HepG2 (cell line): Measurements from ENCODE around the gene SLC39A3. TPM values are rescaled to one million over a fixed set of nuclear protein-coding genes. Genes with fewer than 3 reads are reported as not detected.

ENCODE experiments used
- CCAR2 ChIP-seq: fragments of 200-400 bp; formaldehyde crosslinking; optimal IDR thresholded peaks from 2 replicates; pipeline ENCODE3; 2018; ENCODE audit warnings: low read depth, mild to moderate bottlenecking, low read length, moderate library complexity
- CCDC6 ChIP-seq: sonication (generic); formaldehyde crosslinking; IDR thresholded peaks from 2 replicates; pipeline ENCODE4 v1.8.1; 2022; ENCODE audit warnings: mild to moderate bottlenecking, missing genetic modification reagents, moderate library complexity
- EHMT2 ChIP-seq: fragments of 200-600 bp; sonication (generic); IDR thresholded peaks from 2 replicates; pipeline ENCODE4 v1.7.0; 2017; ENCODE audit warnings: antibody characterized with exemption, low read depth, low read length, borderline replicate concordance
- FOXO1 ChIP-seq: sonication (generic); formaldehyde crosslinking; IDR thresholded peaks from 2 replicates; pipeline ENCODE4 v1.4.0; 2020; ENCODE audit warnings: missing genetic modification reagents
- HDAC6 ChIP-seq: fragments of 200-600 bp; sonication (generic); IDR thresholded peaks from 2 replicates; pipeline ENCODE4 v1.7.0; 2017; ENCODE audit warnings: mild to moderate bottlenecking, antibody characterized with exemption, low read length, low read depth
- KAT8 ChIP-seq: IDR thresholded peaks from 2 replicates; pipeline ENCODE4 v1.6.1; 2016; ENCODE audit warnings: missing genetic modification reagents, missing compliant biosample characterization
- PHF20 ChIP-seq: sonication (generic); formaldehyde crosslinking; IDR thresholded peaks from 2 replicates; pipeline ENCODE4 v1.5.0; 2020; ENCODE audit warnings: mild to moderate bottlenecking, missing genetic modification reagents
- PRDM4 ChIP-seq: sonication (generic); formaldehyde crosslinking; IDR thresholded peaks from 2 replicates; pipeline ENCODE4 v1.9.0; 2021; ENCODE audit warnings: missing genetic modification reagents, borderline replicate concordance
- TBP ChIP-seq: sonication (generic); formaldehyde crosslinking; IDR thresholded peaks from 2 replicates; pipeline ENCODE4 v1.5.0; 2020; ENCODE audit warnings: missing genetic modification reagents
- ZNF670 ChIP-seq: sonication (generic); formaldehyde crosslinking; IDR thresholded peaks from 2 replicates; pipeline ENCODE4 v1.8.0; 2022; ENCODE audit warnings: mild to moderate bottlenecking, missing genetic modification reagents, borderline replicate concordance
- ZNF768 ChIP-seq: sonication (generic); formaldehyde crosslinking; IDR thresholded peaks from 2 replicates; pipeline ENCODE4 v1.4.0; 2020; ENCODE audit warnings: missing genetic modification reagents
- polyA plus RNA-seq, 8 experiments: library from polyadenylated mRNA; depleted of rRNA in 3 of 8; stranded (reverse) in 7 of 8; unstranded in 1 of 8; fragments of >200 nt; fragmentation: Illumina TruSeq in 4 of 8; extraction: Trizol in 4 of 8; gene quantifications; 2 replicates each; pipeline versions ENCODE4 v1.2.1 to v1.2.3, GENCODE V29; 2011 to 2016; ENCODE audit warnings: low read depth in 4 of 8, missing spikeins in 1 of 8, mixed read lengths in 1 of 8; ENCODE audit not compliant: insufficient read depth in 1 of 8
- total RNA-seq, 5 experiments: library from RNA; depleted of rRNA; stranded (reverse); fragments of >200 nt; fragmentation: Illumina TruSeq; extraction: Trizol; gene quantifications; 2 replicates each; pipeline ENCODE4 v1.2.3, GENCODE V29; 2016; ENCODE audit warnings: low read depth in 1 of 5
- TF ChIP-seq, protein P1 (sequence below), 2 experiments: sonication (generic) in 1 of 2; formaldehyde crosslinking in 1 of 2; IDR thresholded peaks; 2 replicates each; pipeline versions ENCODE4 v1.4.0 to v1.6.1; 2016 to 2020; ENCODE audit warnings: borderline replicate concordance in 1 of 2, low read depth in 1 of 2, mild to moderate bottlenecking in 1 of 2, missing genetic modification reagents in 1 of 2
- TF ChIP-seq, protein P2 (sequence below): sonication (generic); formaldehyde crosslinking; IDR thresholded peaks from 2 replicates; pipeline ENCODE4 v1.5.1; 2020; ENCODE audit warnings: mild to moderate bottlenecking, missing genetic modification reagents, moderate library complexity

The SLC39A3 gene
- total and polyA plus RNA-seq, 2 of the 13 experiments (the other 11 are each of a cell fraction or from before 2014, with no cell fraction given), result 33.6 to 41.6 TPM

DNA sequence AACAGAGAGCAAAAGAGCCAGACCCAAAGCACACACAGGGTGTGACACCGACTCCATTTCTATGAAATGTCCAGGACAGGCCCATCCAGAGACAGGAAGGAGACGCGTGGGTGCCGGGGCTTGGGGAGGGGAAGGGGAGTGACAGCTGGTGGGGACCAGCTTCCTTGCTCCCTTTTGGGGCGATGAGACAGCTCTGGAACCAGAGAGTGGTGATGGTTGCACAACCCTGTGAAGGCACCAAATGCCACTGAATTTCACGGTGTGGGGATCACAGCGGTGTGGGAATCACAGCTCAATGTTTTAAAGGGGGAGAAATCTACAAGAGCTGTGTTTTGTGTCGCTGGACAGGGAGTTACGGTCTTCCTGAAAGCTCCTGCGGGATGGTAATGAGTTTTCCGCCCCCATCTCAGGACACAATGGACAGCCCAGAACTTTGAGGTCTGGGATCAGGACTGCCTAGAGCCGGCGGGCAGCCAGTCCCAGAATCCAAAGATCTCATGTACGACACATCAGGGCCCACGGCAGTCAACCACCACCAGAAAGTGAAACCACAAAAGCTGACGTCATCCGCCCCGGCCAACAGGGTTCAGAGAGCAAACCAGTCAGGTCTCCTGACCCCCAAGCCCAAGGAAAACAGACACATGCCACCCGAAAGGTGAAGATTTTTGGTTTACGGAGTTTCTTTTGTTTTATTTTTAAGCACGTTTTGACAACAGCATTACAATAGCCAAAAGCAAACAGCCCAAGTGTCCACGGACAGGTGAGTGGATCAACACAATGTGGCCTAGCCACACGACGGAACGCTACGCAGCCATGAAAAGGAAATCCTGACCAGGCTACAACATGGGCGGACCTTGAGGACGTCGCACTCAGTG is 36.0 kb upstream of the SLC39A3 start (continued):
- TF ChIP-seq, protein P1, sequence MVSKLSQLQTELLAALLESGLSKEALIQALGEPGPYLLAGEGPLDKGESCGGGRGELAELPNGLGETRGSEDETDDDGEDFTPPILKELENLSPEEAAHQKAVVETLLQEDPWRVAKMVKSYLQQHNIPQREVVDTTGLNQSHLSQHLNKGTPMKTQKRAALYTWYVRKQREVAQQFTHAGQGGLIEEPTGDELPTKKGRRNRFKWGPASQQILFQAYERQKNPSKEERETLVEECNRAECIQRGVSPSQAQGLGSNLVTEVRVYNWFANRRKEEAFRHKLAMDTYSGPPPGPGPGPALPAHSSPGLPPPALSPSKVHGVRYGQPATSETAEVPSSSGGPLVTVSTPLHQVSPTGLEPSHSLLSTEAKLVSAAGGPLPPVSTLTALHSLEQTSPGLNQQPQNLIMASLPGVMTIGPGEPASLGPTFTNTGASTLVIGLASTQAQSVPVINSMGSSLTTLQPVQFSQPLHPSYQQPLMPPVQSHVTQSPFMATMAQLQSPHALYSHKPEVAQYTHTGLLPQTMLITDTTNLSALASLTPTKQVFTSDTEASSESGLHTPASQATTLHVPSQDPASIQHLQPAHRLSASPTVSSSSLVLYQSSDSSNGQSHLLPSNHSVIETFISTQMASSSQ (IDR thresholded peaks at IDR 0.05; ENCODE audit: low read depth), result no peak
- TF ChIP-seq, protein P1 (CRISPR knock-in tag; IDR thresholded peaks at IDR 0.05; ENCODE audit: borderline replicate concordance), result no peak
- TF ChIP-seq ZNF670 (CRISPR knock-in tag) (no peak), ZNF768 (CRISPR knock-in tag) (no peak), CCDC6 (CRISPR knock-in tag) (no peak), PRDM4 (CRISPR knock-in tag) (no peak), HDAC6 (no peak), PHF20 (CRISPR knock-in tag) (peak; percentile 55; the same call in 1 of the 2 replicates), CCAR2 (no peak), TBP (CRISPR knock-in tag) (no peak), EHMT2 (no peak), FOXO1 (CRISPR knock-in tag) (no peak), KAT8 (CRISPR knock-in tag) (peak; percentile 64)
- TF ChIP-seq, protein P2, sequence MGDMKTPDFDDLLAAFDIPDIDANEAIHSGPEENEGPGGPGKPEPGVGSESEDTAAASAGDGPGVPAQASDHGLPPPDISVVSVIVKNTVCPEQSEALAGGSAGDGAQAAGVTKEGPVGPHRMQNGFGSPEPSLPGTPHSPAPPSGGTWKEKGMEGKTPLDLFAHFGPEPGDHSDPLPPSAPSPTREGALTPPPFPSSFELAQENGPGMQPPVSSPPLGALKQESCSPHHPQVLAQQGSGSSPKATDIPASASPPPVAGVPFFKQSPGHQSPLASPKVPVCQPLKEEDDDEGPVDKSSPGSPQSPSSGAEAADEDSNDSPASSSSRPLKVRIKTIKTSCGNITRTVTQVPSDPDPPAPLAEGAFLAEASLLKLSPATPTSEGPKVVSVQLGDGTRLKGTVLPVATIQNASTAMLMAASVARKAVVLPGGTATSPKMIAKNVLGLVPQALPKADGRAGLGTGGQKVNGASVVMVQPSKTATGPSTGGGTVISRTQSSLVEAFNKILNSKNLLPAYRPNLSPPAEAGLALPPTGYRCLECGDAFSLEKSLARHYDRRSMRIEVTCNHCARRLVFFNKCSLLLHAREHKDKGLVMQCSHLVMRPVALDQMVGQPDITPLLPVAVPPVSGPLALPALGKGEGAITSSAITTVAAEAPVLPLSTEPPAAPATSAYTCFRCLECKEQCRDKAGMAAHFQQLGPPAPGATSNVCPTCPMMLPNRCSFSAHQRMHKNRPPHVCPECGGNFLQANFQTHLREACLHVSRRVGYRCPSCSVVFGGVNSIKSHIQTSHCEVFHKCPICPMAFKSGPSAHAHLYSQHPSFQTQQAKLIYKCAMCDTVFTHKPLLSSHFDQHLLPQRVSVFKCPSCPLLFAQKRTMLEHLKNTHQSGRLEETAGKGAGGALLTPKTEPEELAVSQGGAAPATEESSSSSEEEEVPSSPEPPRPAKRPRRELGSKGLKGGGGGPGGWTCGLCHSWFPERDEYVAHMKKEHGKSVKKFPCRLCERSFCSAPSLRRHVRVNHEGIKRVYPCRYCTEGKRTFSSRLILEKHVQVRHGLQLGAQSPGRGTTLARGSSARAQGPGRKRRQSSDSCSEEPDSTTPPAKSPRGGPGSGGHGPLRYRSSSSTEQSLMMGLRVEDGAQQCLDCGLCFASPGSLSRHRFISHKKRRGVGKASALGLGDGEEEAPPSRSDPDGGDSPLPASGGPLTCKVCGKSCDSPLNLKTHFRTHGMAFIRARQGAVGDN (CRISPR knock-in tag), result peak; percentile 73
